GM12874 (cell line): ENCODE results near the gene SMIM10.

ENCODE experiments used
- TF ChIP-seq, protein P1 (sequence below): IDR thresholded peaks from 2 replicates; pipeline ENCODE4 v1.5.1; 2011; ENCODE audit warnings: low read depth, mild to moderate bottlenecking, control low read depth, low read length, moderate library complexity; ENCODE audit not compliant: insufficient read depth

The SMIM10 gene

DNA sequence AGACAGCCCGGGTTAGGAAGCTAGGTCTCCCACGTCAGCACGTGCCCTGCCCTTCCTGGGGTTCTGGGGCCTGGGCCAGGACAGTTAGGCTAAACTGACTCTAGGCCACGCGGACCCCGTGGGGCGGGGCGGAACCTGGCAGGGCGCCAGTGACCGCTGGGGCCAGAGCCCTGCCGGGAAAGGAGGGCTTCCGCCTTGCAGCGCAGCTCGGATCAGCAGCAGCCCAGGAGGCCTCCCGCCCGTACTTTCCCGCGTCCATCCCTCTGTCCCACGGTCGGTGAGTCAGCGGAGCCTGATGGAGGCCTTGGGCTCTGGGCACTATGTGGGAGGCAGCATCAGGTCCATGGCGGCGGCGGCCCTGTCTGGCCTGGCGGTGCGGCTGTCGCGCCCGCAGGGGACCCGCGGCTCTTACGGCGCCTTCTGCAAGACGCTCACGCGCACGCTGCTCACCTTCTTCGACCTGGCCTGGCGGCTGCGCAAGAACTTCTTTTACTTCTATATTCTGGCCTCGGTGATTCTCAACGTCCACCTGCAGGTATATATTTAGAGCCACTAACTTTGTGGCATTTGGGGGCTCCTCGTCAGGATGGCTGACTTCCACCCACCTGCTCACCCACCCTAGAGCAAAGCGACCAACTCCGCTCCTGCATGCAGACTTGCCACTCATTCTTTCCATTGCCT lies at the start of gene SMIM10:
TSS of gene SMIM10 (plus strand) at position 191 of the 681 bp plus-strand sequence. CDS start at position 296, 105 bp downstream.
- TF ChIP-seq, protein P1, sequence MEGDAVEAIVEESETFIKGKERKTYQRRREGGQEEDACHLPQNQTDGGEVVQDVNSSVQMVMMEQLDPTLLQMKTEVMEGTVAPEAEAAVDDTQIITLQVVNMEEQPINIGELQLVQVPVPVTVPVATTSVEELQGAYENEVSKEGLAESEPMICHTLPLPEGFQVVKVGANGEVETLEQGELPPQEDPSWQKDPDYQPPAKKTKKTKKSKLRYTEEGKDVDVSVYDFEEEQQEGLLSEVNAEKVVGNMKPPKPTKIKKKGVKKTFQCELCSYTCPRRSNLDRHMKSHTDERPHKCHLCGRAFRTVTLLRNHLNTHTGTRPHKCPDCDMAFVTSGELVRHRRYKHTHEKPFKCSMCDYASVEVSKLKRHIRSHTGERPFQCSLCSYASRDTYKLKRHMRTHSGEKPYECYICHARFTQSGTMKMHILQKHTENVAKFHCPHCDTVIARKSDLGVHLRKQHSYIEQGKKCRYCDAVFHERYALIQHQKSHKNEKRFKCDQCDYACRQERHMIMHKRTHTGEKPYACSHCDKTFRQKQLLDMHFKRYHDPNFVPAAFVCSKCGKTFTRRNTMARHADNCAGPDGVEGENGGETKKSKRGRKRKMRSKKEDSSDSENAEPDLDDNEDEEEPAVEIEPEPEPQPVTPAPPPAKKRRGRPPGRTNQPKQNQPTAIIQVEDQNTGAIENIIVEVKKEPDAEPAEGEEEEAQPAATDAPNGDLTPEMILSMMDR = no peak

DNA sequence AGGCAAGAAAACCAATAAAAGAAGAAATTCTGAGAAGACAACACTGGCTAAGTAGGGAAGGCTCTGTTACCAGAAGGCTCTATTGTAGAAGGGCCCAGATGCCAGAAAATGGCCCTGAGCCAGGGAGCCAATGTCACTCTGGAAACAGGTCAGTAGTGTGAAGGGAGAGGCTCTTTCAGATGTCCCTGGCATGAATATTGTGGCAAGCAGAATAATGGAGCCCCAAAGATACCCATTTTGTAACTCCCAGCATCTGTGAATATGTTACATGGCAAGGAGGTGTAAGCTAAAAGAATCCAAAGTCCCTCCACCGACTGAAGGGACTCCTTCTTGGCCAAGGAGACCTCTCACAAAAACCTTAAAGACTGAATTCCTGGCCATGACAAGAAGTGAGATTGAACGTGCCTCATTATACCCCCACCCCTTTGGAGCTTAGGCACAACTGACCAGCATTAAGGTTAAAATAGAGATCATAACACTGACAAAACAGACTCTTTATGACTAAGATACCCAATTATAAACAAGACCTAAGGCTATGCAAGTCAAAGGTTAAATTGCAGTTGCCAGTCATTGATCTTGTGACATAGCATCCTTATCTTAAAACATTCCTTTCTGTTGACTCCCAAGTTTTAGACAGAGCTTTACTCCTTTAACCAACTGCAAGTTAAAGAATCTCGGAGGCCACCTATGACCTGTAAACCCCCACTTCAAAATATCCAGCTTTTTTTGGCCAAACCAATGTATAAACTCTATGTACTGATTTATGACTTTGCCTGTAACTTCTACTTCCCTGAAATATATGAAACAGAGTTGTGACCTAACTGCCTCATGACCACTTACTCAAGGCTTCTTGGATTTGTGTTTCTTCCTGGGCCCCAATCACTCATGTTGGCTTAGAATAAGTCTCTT lies 42.2 kb upstream of the SMIM10 start:
- TF ChIP-seq, protein P1 = no peak

DNA sequence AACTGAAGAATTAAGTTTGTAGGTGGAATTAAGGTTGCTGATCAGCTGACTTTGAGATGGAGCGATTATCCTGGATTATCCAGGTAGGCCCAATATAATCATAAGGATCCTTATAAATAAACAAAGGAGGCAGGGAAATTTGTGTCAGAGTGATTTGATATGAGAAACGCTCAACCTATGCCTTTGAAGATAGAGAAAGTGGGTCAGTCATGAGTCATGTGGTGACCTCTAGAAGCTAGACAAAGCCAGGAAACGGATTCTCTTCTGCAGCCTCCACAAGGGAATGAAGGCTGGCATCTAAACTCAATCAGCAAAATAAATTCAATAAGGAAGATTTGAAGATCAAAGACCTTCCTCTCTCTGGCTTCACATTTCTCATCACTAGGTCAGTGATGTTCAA lies 41.5 kb upstream of the SMIM10 start:
- TF ChIP-seq, protein P1 = no peak

DNA sequence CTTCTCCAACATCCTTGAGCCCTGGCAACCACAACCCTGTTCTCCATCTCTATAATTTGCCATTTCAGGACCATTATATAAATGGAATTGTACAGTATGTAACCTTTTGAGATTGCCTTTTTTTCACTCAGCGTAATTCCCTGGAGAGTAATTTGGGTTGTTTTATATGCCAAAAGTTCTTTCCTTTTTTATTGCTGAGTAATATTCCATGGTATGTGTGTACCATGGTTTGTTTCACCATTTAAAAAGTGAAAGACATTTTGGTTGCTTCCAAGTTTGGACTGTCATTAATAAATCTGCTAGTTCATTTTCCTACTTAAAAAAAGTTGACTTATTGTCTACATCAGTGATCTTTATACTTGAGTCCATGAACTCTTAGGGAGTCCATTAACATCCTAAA lies 33.0 kb upstream of the SMIM10 start:
- TF ChIP-seq, protein P1 = no peak

DNA sequence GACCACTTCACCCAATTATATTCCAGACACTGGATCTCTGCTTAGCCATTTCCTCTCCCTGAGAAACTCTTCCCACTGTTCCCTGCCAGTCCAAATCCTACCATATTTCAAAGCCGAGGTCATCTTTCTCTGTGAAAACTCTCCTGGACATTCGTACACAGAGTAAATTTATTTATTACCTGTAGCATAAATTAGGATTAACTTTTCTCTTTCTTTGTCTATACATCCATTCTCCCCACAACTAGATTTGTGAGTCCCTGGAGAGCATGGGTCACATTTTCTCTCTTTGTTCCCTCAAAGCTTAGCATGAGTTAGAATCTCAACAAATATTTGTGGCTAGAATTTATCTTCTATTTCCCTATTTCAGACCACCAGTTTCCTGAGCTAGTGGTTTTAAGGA lies 27.8 kb upstream of the SMIM10 start:
- TF ChIP-seq, protein P1 = no peak

DNA sequence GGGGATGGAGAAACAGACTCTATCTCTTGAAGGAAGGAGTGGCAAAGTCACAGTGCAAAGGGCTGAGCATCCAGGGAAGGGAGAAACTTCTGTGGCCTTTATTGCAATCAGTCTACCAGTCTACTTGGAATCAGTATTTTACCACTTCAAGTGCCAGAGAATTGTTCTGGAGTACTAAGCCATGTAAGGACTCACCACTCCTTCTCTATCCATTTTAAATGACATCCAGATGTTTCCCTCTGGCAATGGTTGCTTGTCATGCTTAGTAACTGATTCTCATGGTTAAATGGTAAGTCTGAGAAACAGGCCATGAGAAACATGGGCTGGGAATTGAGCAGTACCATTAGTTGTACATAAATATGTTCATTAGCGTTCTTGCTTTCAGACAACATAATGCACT lies 21.1 kb upstream of the SMIM10 start:
- TF ChIP-seq, protein P1 = no peak

DNA sequence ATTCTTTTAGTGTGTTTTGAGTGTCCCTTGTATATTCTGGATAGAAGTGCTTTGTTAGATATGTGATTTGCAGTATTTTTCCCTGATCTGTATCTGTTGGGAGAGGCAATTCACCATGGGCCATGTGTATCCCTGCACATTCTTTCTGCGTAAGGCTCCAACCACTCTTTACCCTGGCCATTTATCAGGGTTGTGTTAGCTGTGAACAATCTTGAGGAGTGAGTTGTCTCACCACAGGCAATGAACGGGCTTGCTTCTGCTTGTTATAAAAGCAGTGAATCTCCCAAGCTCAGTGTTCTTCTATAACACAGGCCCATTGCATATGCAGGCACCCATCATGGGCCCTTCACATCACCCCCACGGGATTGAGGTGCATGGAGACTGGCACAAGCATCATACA lies 18.9 kb upstream of the SMIM10 start:
- TF ChIP-seq, protein P1 = no peak
